Measurements from ENCODE around the gene POMGNT1.

Gene POMGNT1

DNA sequence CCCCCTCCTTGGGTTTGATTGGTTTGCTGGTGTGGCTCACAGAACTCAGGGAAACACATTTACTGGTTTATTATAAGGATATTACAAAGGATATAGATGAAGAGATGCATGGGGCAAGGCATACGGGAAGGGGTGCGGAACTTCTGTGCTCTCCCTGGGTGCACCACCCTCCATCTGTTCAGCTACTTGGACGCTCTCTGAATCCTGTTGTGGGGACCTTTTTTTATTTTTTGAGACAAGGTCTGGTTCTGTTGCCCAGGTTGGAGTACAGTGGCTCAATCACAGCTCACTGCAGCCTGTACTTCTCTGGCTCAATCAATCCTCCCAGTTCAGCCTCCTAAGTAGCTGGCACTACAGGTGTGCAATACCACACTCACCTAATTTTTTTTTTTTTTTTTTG, 12.3 kb upstream of the POMGNT1 start:
- no peak for DNase-seq (ENCODE audit: low read depth in 2 of 2)

DNA sequence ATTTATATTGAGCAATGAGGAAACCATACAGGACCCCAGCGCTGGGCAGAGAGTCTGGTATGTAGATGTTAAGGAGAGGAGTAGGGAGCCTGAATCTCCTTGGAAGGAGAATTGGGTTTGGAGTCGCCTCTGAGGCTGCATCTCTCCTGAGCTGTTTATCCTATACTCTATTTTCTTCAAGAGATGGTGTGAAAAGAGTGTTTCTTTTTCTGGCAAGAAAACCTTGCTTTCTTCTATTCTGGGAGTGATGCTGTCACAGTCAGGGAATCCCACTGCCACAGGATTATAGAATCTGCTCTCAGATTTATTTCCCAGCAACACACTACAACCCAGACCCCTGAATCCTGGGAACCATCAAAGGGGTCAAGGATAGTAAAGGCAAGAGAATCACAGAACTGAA, 8.2 kb upstream of the POMGNT1 start:
- DNase-seq (ENCODE audit: low read depth in 2 of 2) = no peak

DNA sequence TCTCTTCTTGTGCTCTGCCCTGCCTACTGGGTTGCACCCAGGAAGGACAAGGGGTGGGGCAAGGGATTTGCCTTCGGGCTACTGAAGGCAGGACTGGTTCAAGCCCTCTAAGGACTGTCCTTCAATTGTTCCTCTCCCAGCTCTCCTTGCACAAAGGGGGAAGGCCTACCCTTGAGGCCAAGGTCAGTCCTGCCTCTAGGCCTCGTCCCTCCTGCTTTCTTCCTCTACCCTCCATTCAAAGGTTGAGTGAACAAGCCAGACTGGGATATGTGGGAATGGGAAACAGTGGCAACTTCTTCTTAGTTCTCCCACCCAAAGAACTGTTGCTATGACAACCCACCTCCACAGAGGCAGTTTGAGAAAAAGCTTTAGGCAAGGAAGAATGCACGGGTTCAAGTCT, 7.6 kb upstream of the POMGNT1 start:
- DNase-seq (ENCODE audit: low read depth in 2 of 2) = no peak

DNA sequence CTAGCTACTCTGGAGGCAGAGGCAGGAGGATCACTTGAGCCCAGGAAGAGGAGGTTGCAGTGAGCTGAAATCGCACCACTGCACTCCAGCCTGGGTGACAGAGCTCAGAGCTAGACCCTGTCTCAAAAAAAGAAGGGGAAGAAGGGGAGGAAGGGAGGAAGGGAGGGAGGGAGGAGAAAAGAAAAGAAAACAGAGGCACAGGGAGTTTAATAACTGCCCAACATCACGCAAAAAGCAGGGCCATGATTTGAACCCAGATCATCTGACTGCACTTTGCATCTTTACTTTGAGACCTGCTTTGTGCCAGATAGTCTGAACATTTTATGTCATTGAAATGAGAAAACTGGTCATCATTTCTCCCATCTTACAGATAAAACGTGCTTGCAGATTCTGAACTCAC, 6.9 kb upstream of the POMGNT1 start:
- no peak for DNase-seq (ENCODE audit: low read depth in 2 of 2)

DNA sequence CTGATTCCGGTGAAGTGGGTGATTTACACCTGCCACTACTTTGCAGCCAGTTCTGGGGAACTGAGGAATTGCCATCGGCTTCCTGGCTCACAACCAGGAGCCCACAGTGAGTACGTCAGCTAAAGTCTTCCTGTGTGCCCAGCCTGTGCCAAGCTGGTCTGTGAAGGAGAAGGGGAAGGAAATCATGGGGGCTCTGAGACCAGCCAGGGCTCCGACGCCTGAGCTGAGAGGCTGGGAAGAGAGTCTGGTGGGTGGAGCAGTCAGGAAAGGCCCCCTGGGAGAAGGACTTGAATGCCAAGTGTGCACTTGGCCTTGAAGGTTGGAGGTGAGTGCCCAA, 6.1 kb upstream of the POMGNT1 start:
- no peak for DNase-seq (ENCODE audit: low read depth in 2 of 2)

DNA sequence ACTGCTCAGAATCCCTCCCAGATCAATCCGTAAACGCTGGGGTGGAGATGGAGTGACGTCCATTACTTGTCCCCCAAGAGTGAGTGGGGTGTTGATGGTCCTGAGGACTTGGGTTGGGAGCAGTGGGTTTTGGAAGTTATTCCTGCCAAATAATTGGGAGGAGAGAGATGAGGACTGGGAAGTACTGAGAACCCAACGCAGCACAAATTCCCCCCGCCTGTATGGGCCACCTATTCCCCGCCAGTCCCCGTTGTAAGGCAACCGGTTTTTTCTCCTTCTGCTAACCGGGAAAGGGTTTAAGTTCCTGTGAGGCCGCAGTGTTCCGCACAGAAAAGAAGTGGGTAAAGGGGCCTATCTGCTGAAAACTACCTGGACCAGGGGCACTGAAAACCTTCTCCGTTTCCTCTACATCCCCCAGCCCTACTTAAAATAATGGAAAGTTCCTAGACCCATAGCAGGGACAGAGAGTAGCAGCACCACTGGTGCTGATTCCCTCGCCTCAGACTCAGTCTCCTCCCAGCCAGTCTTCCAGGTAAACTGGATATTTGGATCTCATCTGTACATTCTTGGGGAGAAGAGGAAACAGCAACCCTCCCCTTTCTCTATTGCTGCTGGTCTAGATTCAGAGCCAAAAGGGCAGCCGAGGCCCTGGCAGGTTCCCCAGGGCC, 5.6 kb upstream of the POMGNT1 start:
- DNase-seq (ENCODE audit: low read depth in 2 of 2) = no peak

DNA sequence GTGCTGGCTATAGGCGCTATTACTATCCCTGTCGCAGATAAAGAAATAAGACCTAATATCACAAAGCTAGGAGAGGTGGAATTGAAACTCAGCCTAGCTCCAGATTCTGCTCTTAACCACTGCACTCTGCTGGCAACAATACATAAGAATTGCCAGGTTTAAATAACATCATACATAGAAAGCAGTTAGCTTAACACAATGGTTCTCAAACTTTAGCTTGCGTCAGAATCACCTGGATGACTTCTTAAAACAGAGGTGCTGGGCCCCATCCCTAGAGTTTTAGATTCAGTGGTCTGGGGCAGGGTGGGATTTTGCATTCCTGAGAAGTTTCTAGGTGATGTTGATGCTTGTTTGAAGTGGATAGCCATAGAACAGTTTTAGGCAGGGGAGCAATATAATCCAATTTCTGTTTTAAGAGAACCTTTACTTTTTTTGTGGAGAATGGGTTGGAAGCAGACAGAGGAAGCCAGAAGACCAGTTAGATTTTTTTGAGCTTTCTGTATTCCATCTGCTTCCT, 1.1 kb upstream of the POMGNT1 start:
- no peak for DNase-seq (ENCODE audit: low read depth in 2 of 2)

DNA sequence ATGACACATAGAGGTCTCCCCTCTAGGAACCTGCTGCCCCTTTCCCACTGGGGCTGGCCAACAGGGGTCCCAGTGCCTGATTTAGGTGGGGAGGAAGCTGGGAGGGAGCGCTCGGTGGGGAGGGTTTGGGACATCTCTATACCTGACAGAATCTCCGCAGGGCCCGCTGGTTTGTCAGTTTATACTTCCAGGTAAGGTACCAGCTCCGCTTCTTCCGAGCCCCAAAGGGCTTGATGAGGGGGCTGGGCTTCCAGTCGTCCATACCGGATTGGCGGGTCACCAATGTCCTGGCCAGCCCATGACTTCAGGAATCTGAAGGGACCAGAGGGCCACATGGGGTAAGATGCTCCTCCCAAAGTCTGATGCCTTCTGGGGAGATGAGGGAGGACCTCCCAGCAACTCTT, 672 bp downstream of the POMGNT1 start:
- no peak for DNase-seq (ENCODE audit: low read depth in 2 of 2)

DNA sequence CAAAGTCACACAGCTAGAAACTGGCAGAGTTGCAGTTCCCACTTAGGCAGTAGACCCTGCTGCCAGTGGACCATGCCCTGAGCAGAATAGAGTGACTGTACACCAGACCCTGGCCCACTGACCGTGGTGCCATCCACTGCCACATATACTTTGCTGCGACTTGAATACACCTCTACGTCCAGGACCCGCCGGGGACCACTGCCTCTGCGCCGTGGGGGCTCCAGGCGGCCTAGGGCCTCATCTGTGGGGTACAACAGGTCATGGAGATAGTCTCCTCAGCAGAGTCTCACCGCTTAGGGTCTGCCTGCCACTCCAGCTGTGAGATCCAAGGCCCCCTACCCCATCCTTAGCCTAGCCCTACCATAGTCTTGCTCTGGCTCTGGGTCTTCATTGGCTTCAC, 1.6 kb downstream of the POMGNT1 start:
- DNase-seq (ENCODE audit: low read depth in 2 of 2) = no peak

DNA sequence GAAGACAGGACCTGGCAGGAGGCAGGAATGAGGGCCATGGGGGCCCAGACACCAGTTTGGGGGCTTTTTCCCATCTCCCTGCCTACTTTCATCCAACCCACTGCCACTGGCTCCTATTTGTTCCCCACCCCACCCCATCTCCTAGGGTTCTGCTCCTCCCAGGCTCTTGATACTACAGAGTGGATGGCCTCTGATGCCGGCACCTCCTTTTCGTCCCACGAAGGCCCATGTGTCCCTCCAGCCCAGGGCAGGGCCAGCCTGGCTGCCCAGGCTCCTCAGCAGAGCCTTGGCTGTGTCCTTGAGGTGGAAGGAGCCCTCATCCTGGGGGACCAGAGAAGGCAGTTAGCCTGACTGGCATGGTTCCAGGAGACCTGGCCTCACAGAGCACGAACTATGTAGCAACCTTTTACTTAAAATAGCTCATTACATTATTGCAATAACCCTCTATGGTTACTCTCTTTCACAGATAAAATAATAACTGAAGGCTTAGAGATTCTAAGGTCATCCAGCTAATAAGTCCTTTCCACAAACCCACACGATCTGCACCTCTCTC, 3.5 kb downstream of the POMGNT1 start:
- DNase-seq (ENCODE audit: low read depth in 2 of 2) = no peak

DNA sequence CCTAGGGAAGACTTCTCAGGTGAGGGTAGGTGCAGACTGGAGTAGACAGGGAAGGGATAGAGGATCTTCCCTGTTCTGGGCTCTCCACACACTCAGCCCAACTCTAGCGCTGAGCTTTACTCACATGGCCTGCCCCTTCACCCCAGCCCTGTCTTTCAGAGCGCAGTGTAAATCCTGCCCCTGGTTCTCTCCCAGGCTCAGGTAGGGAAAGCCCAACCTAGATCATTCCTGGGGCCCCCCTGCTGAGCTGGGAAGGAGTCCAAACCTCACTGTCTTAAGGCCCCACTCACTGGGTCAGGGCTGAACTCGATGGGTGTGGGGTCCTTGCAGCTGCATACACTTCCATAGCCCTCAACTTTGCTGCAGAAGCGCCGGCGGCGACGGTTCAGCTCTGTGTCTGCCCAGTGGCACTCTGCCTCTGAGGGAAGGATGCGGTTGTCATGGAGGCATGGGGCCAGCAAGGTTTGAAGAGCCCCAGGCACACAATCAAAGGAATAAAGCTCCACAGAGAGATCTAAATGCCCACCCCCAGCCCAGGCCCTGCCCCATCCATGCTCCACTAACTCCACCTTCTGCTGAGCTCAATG, 4.2 kb downstream of the POMGNT1 start:
- no peak for DNase-seq (ENCODE audit: low read depth in 2 of 2)

DNA sequence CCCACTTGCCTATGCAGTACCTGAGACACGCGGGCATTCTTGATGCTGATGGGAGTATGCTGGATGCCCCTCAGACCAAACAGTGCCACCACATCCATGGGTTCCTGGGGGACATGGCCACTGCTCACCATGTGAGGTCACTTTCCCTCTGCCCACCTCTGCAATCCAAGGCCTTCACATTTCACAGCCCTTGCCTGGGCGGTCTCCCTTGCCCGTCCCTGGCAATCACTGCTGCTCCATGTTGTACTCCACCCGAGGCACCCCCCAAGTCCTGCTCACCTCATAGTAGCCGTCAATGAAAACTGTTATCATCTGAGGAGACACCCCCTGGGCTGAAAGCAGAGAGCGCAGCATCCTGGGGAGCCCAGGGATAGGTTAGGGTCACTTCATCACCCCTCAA, 4.9 kb downstream of the POMGNT1 start:
- DNase-seq (ENCODE audit: low read depth in 2 of 2) = no peak

DNA sequence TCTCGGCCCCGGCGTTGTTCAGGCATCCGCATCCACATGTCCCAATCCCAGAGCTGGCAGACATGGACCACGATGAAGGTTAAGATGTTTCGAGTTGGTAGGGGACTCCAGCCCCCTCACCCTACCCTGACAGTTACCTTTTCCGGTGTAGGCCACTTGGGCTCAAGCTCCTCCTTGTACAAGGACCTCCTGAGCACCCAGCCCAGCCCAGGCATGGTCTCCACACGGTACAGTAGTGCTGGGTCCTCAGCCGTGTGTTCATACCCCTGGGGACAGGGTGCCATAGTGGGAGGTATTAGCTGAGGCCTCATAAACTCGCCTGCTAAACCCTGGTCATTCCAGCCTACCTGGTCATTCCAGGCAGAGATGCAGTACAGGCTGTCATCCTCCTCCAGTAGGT, 6.1 kb downstream of the POMGNT1 start:
- DNase-seq (ENCODE audit: low read depth in 2 of 2) = no peak

DNA sequence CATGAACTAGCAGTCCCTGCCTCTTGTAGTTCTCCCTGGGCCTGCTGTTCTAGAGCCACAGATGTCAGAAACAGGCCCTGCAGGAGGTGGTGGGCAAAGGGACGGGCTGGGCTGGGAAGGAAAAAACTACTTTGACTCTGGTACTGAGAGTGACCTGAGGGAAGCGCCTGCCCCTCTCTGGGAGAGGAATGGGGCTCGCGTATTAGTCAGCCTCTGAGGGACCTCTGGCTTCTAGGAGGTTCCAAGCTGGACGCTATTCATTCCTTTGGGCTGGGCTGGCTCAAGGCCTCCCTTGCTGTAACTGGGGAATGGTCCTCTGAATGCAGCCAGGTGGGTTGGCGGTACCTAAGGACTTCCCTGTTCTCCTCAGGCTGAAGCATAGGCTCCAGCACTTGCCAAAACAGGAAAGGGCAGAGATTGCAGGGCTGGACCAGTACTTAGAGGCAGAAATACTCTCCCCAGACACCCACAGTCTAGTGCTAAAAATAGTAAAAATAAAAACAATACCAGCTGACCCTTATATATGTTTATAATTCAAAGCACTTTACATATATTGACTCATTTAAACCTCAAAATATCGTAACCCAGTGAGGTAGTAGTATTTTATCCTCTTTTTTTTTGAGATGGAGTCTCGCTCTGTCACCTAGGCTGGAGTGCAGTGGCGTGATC, 7.1 kb downstream of the POMGNT1 start:
- DNase-seq (ENCODE audit: low read depth in 2 of 2) = no peak

DNA sequence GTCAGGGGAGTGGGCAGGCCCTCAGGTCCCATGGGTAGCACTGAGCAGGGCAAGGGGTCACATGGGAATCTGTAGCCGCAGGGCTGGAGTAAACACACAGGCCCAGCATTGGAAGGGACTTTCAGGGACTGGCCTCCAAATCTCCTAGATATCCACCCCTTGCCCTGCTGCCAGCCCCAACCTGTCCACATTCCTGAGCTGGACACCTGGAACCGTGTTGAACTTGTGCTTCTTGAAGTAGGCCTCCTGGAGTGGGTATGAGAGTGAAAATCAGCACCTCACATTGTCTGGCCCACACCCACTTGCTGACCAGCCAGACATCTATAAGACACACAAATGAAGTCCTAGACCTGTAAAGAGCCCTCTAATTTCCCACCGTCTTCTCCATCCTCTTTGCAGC, 7.7 kb downstream of the POMGNT1 start:
- DNase-seq (ENCODE audit: low read depth in 2 of 2) = no peak

DNA sequence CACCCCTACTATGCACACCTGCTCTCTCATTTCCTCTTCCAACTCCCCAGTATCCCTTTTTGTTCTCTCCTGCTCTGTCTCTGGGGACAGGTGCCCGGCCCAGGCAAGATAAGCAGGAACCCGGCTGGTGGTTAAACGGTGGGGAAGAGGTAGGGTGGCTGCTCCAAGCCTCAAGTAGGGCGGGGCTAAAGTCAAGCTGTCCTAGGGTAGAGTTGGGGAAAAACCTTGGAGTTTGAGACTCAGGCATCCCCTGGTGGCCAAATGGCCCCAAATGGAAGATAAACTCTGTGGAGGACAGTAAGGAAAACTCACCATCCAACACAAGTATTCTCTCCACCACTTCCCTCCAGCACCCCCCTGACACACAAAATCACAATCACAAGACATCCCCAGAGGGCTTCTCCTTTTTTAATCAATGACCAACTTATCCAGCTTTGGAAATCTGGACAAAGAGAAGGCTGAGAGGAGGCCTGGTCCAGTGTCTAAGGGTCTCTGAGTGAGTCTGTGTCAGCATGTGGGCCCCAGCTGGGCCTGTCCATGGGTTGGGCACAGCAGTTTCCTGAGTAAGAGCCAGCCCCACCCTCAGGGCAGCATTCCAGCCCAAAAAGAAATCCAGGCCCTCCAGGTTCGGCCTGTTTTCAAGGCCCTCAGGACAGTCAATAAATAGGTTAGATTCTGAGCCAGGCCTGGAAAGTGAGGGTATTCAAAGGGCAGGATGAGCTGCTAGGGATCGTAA, 9.8 kb downstream of the POMGNT1 start:
- no peak for DNase-seq (ENCODE audit: low read depth in 2 of 2)

DNA sequence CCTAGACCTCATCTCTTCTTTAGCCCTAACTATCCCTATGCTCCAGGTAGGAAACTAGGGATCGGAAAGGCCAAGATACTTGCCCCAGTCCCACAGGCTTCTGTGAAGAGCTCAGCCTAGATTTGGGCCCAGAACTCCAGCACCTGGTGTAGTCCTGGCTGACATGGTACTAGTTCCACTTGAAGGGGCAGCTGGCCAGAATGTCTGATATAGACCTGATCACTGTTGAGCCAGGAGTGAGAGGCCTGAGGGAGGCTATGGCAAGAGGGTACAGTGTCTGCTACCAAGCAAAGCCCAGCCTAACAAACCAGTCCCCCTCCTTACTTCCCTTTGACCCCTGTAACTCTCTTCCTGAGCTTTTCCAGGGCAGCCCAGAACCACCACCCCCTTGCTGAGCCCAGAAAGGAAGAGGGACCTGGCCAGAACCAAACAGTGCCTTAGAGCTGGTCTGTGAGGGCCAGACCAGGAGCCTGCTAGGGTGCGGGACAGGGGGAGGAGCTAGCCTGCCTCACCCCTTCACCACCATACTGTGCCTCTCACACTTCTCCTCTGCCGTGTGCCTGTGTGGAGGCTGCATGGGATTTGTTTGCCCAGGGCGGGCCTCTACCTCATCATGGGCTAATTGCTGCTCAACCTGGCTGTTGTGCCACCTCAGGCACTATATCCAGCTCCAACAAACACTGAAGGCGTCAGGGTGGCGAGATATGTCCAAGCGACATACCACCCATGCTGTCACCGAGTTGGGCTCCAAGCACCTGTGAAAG, 10.9 kb downstream of the POMGNT1 start:
- no peak for DNase-seq (ENCODE audit: low read depth in 2 of 2)

DNA sequence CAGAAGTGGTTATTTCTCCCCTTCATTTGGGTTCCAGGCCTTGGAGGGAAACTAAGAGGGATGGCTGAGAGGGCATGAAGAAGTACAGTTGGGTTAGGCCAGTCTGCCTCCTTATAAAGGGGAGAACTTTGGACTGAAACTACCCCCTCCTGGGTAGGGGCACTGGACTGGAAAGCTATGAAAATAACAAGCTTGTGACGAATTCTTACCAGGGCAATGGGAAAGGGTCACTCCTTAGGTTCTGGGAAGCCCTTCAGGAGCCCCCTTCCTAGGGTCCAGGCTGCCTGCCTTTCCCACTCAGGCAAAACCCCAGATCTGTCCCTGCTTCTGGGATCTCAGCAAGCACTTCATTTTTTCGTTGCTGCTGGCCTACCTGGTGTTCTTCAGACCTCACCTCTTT, 12.2 kb downstream of the POMGNT1 start:
- DNase-seq (ENCODE audit: low read depth in 2 of 2) = no peak

DNA sequence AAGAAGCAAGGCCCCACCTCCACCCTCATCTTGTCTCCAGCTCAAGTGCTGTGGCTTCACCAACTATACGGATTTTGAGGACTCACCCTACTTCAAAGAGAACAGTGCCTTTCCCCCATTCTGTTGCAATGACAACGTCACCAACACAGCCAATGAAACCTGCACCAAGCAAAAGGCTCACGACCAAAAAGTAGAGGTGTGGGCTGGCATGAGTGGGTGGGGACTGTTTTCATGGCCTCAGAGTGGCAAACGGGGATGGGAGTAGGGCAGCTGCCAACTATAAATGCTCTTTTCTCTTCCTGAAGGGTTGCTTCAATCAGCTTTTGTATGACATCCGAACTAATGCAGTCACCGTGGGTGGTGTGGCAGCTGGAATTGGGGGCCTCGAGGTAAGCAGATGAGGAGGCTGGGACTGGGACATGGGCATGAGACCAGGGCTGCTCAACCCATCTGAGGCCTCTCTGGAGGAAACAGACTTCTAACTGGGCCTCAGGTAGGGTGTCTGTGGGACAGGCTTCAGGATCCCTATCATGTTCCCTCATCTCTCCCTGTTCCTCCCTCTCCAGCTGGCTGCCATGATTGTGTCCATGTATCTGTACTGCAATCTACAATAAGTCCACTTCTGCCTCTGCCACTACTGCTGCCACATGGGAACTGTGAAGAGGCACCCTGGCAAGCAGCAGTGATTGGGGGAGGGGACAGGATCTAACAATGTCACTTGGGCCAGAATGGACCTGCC, 13.1 kb downstream of the POMGNT1 start:
- peak; percentile 26 to 55 for DNase-seq (ENCODE audit: low read depth in 2 of 2)

DNA sequence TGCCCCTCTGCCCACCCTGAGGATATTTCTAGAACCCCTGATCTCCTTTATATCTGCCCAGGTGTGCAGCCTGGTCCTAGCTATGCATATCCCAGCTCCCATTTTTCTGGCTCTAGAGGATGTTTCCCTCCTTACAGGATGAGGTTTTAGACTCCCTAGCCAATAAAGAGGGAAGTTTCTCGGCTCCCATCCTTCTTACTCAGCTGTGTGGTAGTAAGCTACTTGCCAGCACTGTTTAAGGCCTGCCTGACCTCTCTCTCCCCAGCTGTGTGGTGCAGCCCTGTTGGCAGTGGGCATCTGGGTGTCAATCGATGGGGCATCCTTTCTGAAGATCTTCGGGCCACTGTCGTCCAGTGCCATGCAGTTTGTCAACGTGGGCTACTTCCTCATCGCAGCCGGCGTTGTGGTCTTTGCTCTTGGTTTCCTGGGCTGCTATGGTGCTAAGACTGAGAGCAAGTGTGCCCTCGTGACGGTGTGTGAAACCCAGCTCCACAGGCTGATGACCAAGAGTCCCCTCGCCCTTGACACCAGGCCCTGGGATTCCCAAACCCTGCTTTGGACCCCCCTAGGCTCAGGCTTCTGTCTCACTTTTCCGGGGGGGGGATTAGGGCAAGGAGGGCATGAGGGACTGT, 14.2 kb downstream of the POMGNT1 start:
- no peak for DNase-seq (ENCODE audit: low read depth in 2 of 2)

Data from stimulated activated CD8-positive, alpha-beta memory T cell treated with anti-CD3 and anti-CD28 coated beads, Interleukin-2, amount 100 ng/mL, for 48 hours (primary cell).